Lung (tissue), 12 donors: ENCODE measurements around the gene CHD1. TPM values are rescaled to one million over a fixed set of nuclear protein-coding genes. Genes with fewer than 3 reads are reported as not detected.

Experiments
- ATAC-seq: fragments of 200-7000 bp; cut with Tn5 transposase; one replicate; pipeline ENCODE4 v1.9.1; 2020; ENCODE audit warnings: moderate number of reproducible peaks; ENCODE audit not compliant: insufficient read depth, low FRiP score
- DNase-seq, 3 donors: peaks; one replicate each; pipeline ENCODE4 v3.0.0-alpha.2; 2013 to 2017
- H3K27ac ChIP-seq, 2 donors: one replicate each; pipeline ENCODE4 v1.5.1; 2013; ENCODE audit warnings: mild to moderate bottlenecking in 2 of 2, moderate library complexity in 2 of 2, control low read depth in 1 of 2, inconsistent platforms in 1 of 2, low read depth in 1 of 2, low read length in 1 of 2
- H3K27me3 ChIP-seq, 3 donors: one replicate each; pipeline ENCODE4 v1.5.1; 2013; ENCODE audit warnings: low read length in 2 of 3; ENCODE audit not compliant: control insufficient read depth in 3 of 3, insufficient read depth in 3 of 3
- H3K36me3 ChIP-seq, 4 donors: one replicate each; pipeline ENCODE4 v1.5.1; 2013; ENCODE audit warnings: low read length in 4 of 4, mild to moderate bottlenecking in 1 of 4, moderate library complexity in 1 of 4; ENCODE audit not compliant: control insufficient read depth in 4 of 4, insufficient read depth in 4 of 4
- H3K4me1 ChIP-seq, 5 donors: one replicate each; pipeline ENCODE4 v1.5.1; 2013; ENCODE audit warnings: low read length in 5 of 5, mild to moderate bottlenecking in 2 of 5, moderate library complexity in 1 of 5; ENCODE audit not compliant: control insufficient read depth in 5 of 5, insufficient read depth in 5 of 5
- H3K4me3 ChIP-seq: one replicate; pipeline ENCODE4 v1.5.1; 2013; ENCODE audit warnings: mild to moderate bottlenecking, control low read depth, moderate library complexity
- H3K9ac ChIP-seq, 2 donors: one replicate each; pipeline ENCODE4 v1.5.1; 2013; ENCODE audit warnings: low read length in 2 of 2, control low read depth in 1 of 2; ENCODE audit not compliant: insufficient read depth in 1 of 2
- H3K9me3 ChIP-seq, 4 donors: one replicate each; pipeline ENCODE4 v1.5.1; 2013; ENCODE audit warnings: low read length in 3 of 4, mild to moderate bottlenecking in 1 of 4, moderate library complexity in 1 of 4; ENCODE audit not compliant: control insufficient read depth in 4 of 4, insufficient read depth in 3 of 4
- CTCF ChIP-seq: IDR thresholded peaks from 2 replicates; pipeline ENCODE4 v1.5.1; 2012; ENCODE audit warnings: mild to moderate bottlenecking; ENCODE audit errors: control extremely low read depth, extremely low read depth
- WGBS, 2 donors: extraction: QIAGEN DNeasy Blood & Tissue Kit; methylation state at CpG; one replicate each; pipeline ENCODE4 v1.1.7; 2013; 5-methylcytosine and 5-hydroxymethylcytosine counted together
- polyA plus RNA-seq, 2 donors: library from polyadenylated mRNA; stranded (reverse); fragments of 200-250 nt; gene quantifications; one replicate each; pipeline ENCODE4 v1.2.1, GENCODE V29; 2013
- total RNA-seq, 2 donors: library from RNA; depleted of rRNA in 1 of 2; stranded (reverse); fragments of >200 nt in 1 of 2; gene quantifications; one replicate each; pipeline ENCODE4 v1.2.1, GENCODE V29; 2014 to 2021
- donor health status: control.
- donor health status: control.
- donor health status: Bipolar disorder and iron deficiency.
- donor health status: healthy.
- donor health status: DM: yes; HTN: yes; CAD: no.

Gene CHD1
- total and polyA plus RNA-seq, 4 donors: 17.8 to 126 (median 22.6) TPM

- 68% methylated on average over 2 of the region's 2 CpGs for WGBS, 2 donors
- no peak for DNase-seq
- Histone ChIP-seq H3K4me1 (peaks cover 0 to 7% (median 0%) of the 10 kb centered on the region in 5 donors), H3K9me3 (no peaks in the 10 kb centered on the region), H3K27me3 (no peaks in the 10 kb centered on the region), H3K4me3 (no peak overlapping the region), H3K27ac (no peak overlapping the region), H3K36me3 (peaks cover 3 to 11% (median 5%) of the 10 kb centered on the region in 4 donors), H3K9ac (no peak overlapping the region)
- TF ChIP-seq CTCF: no peak
- ATAC-seq: no peak
These were observed 11.4 kb downstream of the CHD1 start for GRCh38 chr5:98917433-98917832.

GRCh38 chr5:98916540-98916939, 12.3 kb downstream of the CHD1 start:
- no peak overlapping the region for H3K4me3 ChIP-seq

GRCh38 chr5:98913911-98914310, 14.9 kb downstream of the CHD1 start:
- Histone ChIP-seq H3K27me3 (no peaks in the 10 kb centered on the region), H3K9me3 (no peaks in the 10 kb centered on the region), H3K9ac (no peak overlapping the region), H3K4me3 (no peak overlapping the region), H3K27ac (no peak overlapping the region), H3K36me3 (peaks cover 0 to 5% (median 2%) of the 10 kb centered on the region in 4 donors), H3K4me1 (peaks cover 0 to 10% (median 0%) of the 10 kb centered on the region in 5 donors)
- DNase-seq (no peak), ATAC-seq (no peak)
- no peak for TF ChIP-seq CTCF

More at GRCh38 chr5:98916540-98916939, 12.3 kb downstream of the CHD1 start:
- no peak overlapping the region for H3K9ac ChIP-seq
- H3K27me3 ChIP-seq: no peaks in the 10 kb centered on the region
- H3K36me3 ChIP-seq: peaks cover 3 to 14% (median 6%) of the 10 kb centered on the region in 4 donors
- no peak overlapping the region for H3K27ac ChIP-seq
- DNase-seq (no peak), ATAC-seq (no peak)
- peaks cover 0 to 7% (median 0%) of the 10 kb centered on the region in 5 donors for H3K4me1 ChIP-seq
- H3K9me3 ChIP-seq: no peaks in the 10 kb centered on the region
- 30 to 55% methylated on average over 2 of the region's 2 CpGs for WGBS, 2 donors
- no peak for TF ChIP-seq CTCF
